ENCODE data around the gene CDKAL1.
"Not testable (repeated sequence)": the region's sequence is repeated elsewhere in the genome, so short reads cannot be mapped to it uniquely, and the experiment has no call there.

Gene CDKAL1

DNA sequence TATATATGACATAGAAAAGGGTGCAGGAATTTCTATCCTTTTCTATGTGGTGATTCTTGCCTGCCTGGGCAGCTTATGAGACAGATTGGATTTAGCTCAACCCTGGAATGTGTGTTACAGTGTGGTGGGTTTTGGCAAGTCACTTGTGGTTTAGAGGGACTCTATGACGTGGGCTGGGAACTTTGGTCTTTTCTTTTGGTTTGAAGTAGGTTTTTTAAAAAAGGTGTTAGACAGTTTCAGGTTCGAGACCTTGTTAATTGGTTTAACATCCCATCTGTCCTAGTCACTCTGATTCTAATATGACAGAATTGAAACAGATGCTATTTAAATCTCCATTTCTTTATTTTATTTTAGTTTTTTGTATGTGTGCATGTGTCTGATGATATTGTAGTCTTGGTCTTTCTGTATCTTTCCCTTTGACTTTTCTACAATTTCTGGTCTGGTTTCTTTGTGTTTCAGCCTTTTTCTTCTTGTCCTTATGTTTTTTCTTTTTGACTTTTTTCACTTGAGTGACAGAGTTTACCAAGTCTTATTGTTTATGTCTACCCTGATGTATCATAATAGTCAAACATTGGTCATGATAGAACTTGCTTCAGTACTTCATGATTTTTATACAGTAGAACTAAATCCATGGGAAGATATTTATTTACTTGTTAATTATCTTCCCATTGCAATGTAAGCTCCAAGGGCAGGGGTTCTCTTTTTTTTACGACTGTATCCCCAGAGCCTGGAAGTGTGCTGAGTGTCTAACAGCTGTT is 174.3 kb downstream of the CDKAL1 start:
- DNase-seq (ENCODE audit: low read depth in 2 of 2) = peak in 1 of 2 donors; percentile 32

DNA sequence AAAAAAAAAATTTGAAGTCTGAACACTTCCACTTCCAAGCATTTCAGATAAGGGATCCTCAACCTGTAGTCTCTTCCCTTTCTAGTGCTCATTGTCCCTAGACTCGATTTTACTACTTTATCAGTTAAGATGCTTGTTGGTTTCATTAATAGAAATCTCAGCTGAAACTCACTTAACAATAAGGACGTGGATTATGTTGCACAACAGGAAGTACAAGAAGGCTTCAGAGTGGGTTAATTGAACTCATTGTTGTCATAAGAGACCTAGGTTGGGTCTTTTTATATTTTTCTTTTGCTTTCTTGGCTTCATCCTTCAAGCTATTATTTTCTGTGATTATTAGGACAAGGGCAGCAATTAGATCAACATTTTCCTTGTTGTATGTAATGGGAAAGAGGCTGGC is 175.2 kb downstream of the CDKAL1 start:
- no peak for DNase-seq (ENCODE audit: low read depth in 2 of 2)

DNA sequence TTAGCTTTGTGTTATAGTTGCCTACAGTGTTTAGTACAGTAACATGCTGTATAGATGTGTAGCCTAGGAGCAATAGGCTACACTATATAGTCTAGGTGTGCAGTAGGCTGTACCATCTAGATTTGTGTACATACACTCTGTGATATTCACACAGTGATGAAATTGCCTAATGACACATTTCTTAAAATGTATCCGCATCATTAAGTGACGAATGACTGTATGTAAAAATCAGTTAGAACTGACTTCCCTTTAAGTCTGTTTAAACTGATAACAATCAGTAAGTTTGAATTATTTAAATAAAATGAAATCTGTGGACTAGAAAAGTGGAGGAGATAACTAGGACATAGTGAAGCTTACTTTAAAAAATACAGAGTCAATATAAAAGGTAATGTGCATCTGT is 176.1 kb downstream of the CDKAL1 start:
- DNase-seq (ENCODE audit: low read depth in 2 of 2) = no peak

DNA sequence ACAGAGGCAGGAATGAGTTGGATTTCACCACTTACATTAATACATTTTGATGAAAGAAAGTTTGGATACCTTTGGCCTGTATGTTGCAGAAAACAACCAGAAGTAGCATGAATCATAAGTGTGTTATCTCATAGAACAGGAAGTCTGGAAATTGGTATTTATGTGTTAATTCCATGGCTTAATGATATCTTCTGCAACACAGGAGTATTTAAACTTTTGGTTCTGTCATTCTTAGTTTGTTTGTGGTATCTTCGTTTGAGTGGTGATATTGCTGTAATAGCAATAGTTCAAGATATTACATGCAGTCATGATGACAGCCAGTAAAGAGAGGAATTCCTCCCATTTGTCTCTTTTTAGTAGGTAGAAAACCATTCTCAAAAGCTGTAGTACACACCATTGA is 177.3 kb downstream of the CDKAL1 start:
- no peak for DNase-seq (ENCODE audit: low read depth in 2 of 2)

DNA sequence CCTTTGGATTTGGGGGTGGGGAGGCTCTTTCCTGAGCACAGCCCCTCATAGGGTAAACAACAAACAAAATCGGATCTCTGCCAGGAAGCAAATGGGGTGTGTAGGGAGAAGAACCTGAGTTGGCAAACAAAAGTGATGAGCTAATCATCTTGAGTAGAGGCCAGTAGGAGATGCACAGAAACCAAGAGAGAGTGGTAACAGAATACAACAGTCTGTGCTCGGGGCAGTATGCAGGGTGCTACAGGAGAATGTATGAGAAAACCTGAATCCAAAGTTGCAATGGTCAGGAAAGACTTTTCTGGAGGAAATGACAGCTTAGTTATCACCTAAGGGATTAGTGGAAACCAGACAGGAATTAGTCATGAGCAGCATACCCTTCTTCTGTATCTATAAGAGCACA is 177.8 kb downstream of the CDKAL1 start:
- no peak for DNase-seq (ENCODE audit: low read depth in 2 of 2)

DNA sequence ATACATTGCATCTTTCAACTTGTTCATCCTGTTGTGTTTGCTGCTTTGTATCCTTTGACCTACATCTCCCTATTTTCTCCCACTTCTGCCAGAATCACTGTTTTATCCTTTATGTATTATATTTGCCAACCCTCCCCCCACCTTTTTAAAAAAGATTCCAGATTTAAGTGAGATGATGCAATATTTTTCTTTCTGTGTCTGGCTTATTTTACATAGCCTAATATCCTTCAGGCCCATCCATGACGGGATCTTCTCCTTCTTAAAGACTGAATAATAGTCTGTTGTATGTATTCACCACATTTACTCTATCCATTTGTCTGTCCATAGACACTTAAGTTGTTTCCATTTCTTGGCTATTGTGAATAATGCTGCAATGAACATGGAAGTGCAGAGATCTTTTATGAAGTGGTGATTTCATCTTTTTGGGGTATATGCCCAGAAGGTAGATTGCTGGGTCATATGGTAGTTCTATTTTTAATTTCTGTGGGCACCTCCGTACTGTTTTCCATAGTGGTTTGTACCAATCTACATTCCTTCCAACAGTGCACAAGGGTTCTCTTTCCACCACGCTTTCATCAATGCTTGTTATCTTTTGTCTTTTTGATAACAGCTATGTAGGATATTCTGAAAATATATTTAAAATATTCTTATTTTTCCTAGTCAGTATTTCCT is 181.0 kb downstream of the CDKAL1 start:
- no peak for DNase-seq (ENCODE audit: low read depth in 2 of 2)

DNA sequence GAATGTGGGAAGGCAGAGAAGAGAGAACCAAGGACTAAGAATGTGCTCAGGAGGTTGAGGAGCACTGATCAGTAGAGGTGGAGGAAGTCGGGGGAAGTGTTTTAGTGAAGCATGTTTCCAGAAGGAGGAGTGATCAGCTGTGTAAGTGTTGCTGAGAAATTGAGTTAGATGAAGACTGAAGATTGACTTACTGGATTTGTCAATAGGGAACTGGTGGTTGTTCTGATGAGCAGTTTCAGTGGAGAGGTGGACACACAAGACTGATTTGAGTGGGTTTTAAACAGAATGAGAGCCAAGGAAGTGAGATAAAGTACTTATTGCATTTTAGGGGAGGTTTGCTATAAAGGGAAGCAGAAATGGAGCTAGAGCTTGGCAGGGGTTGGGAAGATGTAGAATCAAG is 182.6 kb downstream of the CDKAL1 start:
- DNase-seq (ENCODE audit: low read depth in 2 of 2) = no peak

DNA sequence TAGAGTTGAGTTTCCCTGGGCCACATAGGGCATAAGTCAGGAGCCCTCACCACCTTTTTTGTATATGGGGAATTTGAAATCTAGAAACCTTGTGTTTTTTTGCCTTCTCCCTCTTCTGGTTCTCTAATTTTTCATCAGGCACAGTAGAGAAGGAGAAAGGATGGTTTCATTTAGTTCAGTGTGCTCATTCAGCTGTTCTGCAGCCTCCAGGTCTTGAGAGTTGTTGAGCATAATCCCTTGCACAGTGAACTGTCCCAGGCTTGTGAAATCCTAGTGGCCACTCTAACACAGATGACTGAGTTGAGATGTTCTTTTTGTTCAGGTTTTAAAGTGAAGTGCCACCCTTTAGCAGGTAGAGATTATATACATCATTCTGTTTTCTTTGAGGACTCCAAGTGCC is 183.5 kb downstream of the CDKAL1 start:
- no peak for DNase-seq (ENCODE audit: low read depth in 2 of 2)

DNA sequence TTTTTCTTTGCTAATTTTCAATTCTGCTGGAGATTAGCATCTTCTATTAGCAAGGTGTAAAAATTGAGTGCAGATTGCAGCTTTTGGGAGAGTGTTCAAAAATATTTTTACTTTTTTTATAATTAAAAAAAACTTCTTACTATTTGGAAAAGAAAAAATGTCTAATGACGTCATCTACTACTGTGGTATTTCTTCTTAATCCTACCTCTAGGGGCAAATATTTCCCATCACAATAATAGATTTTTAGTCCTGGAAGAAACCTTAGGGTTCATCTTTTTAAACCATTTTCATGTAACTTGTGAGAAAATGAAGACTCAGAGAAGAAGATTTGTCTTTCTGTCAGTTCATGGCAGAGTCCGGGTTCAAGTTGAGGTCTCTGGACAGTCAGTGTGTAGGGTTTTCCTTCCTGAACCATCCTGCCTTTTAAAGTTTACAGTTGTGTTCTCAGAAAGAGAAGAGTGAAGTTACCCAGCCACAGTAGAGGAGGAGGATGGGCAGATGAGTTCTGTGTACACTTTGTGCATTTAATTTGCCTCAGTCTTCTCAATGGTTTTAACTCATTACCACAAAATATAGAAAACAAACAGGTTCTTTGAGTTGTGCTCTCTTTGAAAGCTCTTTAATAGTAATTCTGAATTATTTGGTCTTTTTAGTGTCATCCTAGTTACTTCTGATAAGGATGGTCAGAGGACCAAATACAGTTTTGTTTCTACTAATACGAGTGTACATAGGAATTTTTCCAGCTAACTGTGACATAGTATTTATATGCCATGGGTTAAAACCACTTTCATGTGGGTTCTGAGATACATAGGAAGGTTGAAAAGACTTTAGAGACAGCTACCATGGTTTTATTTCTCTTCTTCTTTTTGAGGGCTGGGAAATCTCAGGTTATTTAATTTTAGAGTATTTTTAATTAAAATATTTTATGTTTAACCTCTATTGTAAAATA is 184.7 kb downstream of the CDKAL1 start:
- DNase-seq (ENCODE audit: low read depth in 2 of 2) = no peak

DNA sequence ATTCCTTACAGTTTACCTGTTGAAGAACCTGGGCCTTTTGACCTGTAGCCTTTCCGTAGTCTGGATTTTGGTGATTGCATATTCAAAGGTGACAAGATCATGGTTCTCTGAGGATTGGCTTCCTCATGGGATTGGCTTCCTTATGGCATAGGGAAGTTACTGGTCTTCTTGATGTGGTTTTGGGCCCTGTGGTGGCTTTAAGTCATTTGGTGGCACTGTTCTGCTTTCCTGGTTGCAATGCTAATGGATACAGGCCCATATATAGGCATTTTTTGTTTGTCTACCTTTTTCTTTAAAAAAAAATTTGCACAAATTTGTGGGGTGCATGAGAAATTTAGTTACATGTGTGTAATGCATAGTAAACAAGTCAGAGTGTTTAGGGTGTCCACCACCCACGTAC is 185.7 kb downstream of the CDKAL1 start:
- no peak for DNase-seq (ENCODE audit: low read depth in 2 of 2)

DNA sequence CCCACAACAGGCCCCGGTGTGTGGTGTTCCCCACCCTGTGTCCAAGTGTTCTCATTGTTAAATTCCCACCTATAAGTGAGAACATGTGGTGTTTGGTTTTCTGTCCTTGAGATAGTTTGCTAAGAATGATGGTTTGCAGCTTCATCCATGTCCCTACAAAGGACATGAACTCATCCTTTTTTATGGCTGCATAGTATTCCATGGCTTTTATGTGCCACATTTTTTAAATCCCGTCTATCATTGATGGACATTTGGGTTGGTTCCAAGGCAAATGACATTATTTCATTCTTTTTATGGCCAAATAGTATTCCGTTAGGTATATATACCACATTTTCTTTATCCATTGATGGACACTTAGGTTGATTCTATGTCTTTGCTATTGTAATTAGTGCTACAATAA is 186.9 kb downstream of the CDKAL1 start:
- DNase-seq (ENCODE audit: low read depth in 2 of 2) = not testable (repeated sequence)

DNA sequence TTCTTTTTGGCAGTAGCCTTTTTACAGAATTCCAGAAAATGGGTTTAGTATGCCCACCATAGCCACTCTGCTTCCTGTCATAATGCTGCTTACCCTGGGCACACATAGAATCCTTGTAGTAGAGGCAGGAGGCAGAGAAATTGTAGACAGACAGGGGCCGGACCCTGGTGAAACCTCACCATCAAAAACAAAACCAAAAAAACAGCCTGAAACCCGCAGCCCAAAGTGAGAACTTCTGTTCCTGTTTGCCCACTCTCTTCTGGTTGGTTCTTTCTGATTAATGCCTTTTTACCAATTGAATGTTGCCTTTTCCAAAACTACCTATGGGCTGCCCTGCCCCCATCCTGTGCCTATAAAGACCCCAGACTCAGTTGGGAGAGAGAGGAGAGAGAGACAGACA is 188.2 kb downstream of the CDKAL1 start:
- DNase-seq (ENCODE audit: low read depth in 2 of 2) = no peak

DNA sequence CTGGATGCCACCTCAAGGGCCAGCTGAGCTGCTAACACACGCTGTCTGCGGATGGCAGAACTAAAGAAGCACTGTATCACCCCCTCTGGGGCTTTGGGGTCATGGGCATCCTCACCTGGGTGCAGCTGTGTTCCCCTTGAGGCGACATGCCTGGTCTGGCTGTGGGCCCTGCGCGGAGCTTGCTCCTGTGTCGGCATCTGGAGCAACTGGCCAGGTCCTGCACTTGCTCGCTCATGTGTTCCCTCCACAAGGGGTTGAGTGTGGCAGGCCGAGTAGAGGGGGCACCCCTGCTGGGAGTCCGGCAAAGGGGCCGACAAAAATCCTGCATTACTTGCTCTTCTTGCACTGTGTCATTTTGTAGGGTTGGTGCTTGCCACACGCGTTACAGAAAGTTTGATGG is 189.0 kb downstream of the CDKAL1 start:
- no peak for DNase-seq (ENCODE audit: low read depth in 2 of 2)

DNA sequence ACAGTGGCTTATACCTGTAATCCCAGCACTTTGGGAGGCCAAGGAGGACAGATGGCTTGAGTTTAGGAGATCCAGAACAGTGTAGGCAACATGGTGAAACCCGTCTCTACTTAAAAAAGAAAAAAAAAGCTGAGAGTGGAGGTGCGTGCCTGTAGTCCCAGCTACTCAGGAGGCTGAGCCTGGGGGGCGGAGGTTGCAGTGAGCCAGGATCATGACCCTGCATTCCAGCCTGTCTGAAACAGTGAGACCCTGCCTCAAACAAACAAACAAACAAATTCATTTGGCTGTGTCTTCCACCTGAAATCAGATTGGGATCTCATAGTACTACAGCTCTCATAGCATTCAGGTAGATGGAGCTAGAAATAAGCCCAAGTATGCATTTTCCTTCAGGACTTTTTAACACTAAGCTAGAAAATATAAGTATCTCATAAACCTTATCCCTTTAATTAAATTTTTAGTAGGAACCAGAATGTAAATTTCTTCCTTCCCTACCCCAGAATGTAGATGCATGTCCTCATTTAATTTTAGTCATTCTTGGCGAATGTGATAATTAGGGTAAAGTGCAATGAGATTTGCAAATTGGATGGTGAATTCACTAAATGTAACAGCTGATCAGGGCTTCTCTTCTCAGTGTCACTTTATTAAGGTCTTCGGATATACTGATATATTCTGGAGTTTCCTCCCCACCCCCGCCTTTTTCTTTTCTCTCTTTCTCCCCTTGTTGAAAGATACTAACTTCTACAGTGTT is 190.4 kb downstream of the CDKAL1 start:
- DNase-seq (ENCODE audit: low read depth in 2 of 2) = no peak

DNA sequence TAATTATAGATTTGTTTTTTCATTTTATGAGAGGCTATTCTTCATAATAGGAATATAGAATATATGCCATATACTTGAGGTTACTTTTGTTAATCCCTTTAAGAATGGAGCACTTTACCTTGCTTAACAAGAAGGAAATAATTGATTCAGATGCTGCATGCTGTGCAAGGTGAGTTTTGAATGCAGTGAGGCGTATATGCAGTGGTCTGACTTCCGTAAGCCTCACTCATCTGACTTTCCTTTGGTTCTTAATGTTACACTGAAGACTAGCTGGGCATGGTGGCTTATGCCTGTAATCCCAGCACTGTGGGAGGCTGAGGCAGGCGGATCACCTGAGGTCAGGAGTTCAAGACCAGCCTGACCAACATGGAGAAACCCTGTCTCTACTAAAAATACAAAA is 191.0 kb downstream of the CDKAL1 start:
- not testable (repeated sequence) for DNase-seq (ENCODE audit: low read depth in 2 of 2)

DNA sequence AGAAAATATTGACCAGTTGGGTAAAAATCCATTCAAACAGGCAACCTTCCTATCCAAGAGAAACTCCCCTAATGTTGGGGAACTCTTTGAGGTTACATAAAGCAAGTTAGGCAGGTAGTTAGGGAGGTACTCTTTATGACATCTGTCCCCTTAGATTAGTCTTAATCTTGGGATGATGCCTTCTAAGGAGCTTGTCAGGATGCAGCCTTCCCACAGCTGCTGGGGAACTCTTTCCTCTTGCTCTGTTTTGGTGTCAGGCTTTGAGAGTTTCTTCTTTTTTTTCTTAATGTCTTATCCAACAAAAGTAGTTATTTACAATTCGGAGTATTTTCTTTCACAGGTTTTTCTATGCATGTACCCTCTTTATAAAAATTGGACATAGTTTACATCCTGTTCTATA is 194.8 kb downstream of the CDKAL1 start:
- no peak for DNase-seq (ENCODE audit: low read depth in 2 of 2)

DNA sequence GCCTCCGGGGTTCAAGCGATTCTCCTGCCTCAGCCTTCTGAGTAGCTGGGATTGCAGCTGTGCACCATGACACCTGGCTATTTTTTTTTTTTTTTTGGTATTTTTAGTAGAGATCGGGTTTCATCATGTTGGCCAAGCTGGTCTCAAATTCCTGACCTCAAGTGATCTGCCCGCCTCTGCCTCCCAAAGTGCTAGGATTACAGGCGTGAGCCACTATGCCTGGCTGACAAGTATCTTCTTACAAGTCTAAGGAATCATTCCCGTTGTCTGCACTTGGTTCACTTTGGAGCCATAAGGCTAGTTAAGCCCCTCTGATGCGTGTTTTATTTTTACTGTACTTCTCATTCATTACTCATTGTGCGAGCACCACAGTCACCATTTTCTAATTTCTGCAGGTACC is 198.1 kb downstream of the CDKAL1 start:
- not testable (repeated sequence) for DNase-seq (ENCODE audit: low read depth in 2 of 2)

DNA sequence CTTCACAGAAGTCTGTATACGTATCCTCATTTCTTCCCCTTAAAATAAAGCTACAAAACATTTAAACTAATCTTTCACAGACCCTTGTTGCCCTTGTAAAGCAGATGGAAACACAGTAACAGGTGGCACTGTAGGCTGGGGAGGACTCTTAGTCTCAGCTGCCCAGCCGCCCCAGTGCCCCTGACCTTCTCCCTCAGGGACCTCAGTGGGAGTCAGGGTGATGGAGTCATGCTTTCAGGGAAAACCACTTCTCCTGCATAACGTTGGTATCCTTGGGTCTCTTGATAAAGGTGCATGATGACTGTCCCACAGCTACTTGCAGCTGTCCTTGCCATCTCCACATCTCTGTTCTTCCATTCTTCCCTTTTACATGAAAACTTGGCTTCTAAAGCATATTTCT is 198.6 kb downstream of the CDKAL1 start:
- DNase-seq (ENCODE audit: low read depth in 2 of 2) = no peak

DNA sequence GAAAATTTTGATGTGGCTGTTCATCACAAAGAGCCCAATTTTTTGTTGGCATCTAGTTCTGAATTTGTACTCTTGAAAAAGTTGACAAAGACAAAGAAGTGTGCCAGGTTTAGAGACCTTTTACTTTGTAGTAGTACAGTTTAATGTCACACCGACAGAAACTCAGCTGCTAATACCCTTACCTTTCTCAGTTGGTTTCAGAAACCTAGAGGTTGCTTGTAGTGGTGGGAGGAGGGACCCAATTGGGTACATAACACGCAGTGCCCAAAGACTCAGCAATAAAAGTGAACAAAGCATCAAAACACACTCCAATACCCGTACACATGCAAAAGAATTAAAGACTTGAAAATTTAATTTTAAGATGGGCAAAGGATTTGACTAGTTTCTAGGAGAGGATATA is 203.7 kb downstream of the CDKAL1 start:
- no peak for DNase-seq (ENCODE audit: low read depth in 2 of 2)

DNA sequence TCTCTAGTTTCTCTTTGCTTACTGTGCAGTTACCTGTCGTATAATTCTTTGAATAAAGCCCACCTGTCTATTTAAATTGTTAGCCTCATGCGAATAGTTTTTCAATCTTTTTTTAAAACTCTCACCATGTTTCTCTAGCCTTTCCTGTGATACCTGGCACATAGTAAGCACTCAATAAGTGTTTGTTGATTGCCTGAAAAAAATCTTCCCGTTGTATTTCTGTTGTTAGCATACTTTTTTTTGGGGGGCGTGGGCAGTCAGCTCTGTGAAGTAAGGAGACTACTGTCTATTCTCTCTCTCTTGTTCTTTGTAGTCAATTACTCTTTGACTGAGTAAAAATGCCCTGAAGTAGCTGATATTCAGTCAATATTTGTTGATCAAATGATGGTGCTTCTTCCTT is 205.8 kb downstream of the CDKAL1 start:
- no peak for DNase-seq (ENCODE audit: low read depth in 2 of 2)

DNA sequence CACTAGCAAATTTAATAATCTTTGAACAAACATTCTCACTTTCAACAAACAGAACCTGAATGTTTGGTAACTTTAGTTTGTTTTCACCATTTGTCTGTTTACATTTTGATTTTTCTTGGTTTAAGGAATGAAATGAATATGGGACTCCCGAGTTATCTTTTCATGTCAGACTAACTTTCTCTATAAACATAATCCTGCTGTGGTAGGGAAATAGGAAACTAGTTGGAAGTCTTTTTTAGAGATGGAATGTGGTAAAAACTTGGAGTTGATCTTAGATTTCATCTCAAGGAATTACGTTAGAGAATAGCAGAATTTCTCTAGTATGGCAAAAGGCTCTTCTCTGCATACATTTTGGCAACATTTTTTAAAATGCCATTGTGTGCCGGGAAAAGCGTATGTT is 206.5 kb downstream of the CDKAL1 start:
- DNase-seq (ENCODE audit: low read depth in 2 of 2) = no peak

DNA sequence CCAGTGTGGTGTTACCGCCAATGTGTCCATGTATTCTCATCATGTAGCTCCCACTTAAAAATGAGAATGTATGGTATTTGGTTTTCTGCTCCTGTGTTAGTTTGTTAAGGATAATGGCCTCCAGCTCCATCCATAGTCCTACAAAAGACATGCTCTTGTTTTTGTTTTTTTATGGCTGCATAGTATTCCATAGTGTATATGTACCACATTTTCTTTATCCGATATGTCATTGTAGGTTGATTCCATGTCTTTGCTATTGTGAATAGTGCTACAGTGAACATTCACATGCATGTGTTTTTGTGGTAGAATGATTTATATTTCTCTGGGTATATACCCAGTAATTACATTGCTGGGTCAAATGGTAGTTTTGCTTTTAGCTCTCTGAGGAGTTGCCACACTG is 207.2 kb downstream of the CDKAL1 start:
- DNase-seq (ENCODE audit: low read depth in 2 of 2) = no peak

Measured in stimulated activated CD4-positive, alpha-beta T cell treated with anti-CD3 and anti-CD28 coated beads, Interleukin-4, amount 100 ng/mL, for 48 hours (primary cell).